ENCODE measurements around the gene OAS2.

The OAS2 gene, protein sequence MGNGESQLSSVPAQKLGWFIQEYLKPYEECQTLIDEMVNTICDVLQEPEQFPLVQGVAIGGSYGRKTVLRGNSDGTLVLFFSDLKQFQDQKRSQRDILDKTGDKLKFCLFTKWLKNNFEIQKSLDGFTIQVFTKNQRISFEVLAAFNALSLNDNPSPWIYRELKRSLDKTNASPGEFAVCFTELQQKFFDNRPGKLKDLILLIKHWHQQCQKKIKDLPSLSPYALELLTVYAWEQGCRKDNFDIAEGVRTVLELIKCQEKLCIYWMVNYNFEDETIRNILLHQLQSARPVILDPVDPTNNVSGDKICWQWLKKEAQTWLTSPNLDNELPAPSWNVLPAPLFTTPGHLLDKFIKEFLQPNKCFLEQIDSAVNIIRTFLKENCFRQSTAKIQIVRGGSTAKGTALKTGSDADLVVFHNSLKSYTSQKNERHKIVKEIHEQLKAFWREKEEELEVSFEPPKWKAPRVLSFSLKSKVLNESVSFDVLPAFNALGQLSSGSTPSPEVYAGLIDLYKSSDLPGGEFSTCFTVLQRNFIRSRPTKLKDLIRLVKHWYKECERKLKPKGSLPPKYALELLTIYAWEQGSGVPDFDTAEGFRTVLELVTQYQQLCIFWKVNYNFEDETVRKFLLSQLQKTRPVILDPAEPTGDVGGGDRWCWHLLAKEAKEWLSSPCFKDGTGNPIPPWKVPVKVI

DNA sequence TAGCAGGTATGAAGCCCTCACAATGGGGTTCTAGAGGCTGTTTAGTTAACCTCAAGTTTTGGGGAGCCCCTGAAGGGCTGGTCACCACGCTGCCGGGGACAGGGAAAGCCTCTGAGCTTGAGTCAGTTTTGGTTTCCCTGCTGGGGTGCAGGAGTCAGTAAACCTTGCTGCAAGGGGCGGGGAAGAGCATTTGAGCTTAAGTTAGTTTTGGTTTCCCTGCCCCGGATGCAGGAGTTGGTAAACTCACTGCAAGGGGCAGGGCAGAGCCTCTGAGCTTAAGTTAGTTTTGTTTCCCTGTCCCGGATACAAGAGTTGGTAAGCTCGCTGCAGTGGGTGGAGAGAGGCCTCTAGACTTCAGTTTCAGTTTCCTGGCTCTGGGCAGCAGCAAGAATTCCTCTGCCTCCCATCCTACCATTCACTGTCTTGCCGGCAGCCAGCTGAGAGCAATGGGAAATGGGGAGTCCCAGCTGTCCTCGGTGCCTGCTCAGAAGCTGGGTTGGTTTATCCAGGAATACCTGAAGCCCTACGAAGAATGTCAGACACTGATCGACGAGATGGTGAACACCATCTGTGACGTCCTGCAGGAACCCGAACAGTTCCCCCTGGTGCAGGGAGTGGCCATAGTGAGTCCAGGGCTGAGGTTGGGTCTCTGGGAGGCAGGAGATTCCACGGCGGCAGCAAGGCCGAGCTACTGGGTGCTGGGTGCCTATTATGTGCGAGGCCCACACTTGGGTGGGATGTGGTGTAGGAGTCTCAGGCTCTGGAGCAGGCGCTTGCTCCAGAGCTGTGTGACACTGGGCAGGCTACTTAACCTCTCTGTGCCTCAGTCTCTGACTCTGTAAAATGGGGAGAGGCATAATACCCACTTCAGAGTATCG is at the start of gene OAS2:
Gene OAS2, plus strand, starts transcription at position 357 of the 878 bp plus-strand sequence. Its CDS starts 90 bp downstream, at position 447.
- Histone ChIP-seq H3K9ac (ENCODE audit: low read depth, low read length) (no peak within 1 kb of the TSS), H3K4me3 (ENCODE audit: low read depth, low read length) (no peak within 1 kb of the TSS), H3K9me3 (ENCODE audit: control insufficient read depth, insufficient read depth, low read length) (no peaks in the 10 kb centered on the region), H3K36me3 (ENCODE audit: control insufficient read depth, insufficient read depth, low read length) (no peaks in the 10 kb centered on the region), H3K27me3 (ENCODE audit: control insufficient read depth, insufficient read depth, low read length) (no peaks in the 10 kb centered on the region), H3K4me1 (ENCODE audit: control insufficient read depth, insufficient read depth, low read length) (no peaks in the 10 kb centered on the region)

- H3K4me3 ChIP-seq (ENCODE audit: low read depth, low read length) = no peak overlapping the region
- no peaks in the 10 kb centered on the region for H3K9me3 ChIP-seq (ENCODE audit: control insufficient read depth, insufficient read depth, low read length)
- H3K4me1 ChIP-seq (ENCODE audit: control insufficient read depth, insufficient read depth, low read length) = peaks cover 2% of the 10 kb centered on the region
- no peaks in the 10 kb centered on the region for H3K27me3 ChIP-seq (ENCODE audit: control insufficient read depth, insufficient read depth, low read length)
- H3K9ac ChIP-seq (ENCODE audit: low read depth, low read length) = no peak overlapping the region
- H3K36me3 ChIP-seq (ENCODE audit: control insufficient read depth, insufficient read depth, low read length) = no peaks in the 10 kb centered on the region
These were observed 49.3 kb upstream of the OAS2 start for GRCh38 chr12:112928978-112929377.

GRCh38 chr12:112929715-112930114 is 48.6 kb upstream of the OAS2 start:
- H3K9me3 ChIP-seq (ENCODE audit: control insufficient read depth, insufficient read depth, low read length) = no peaks in the 10 kb centered on the region
- peaks cover 2% of the 10 kb centered on the region for H3K4me1 ChIP-seq (ENCODE audit: control insufficient read depth, insufficient read depth, low read length)
- no peak overlapping the region for H3K9ac ChIP-seq (ENCODE audit: low read depth, low read length)
- H3K27me3 ChIP-seq (ENCODE audit: control insufficient read depth, insufficient read depth, low read length) = no peaks in the 10 kb centered on the region
- H3K36me3 ChIP-seq (ENCODE audit: control insufficient read depth, insufficient read depth, low read length) = no peaks in the 10 kb centered on the region
- no peak overlapping the region for H3K4me3 ChIP-seq (ENCODE audit: low read depth, low read length)

- Histone ChIP-seq H3K4me1 (ENCODE audit: control insufficient read depth, insufficient read depth, low read length) (peaks cover 2% of the 10 kb centered on the region), H3K27me3 (ENCODE audit: control insufficient read depth, insufficient read depth, low read length) (no peaks in the 10 kb centered on the region), H3K9ac (ENCODE audit: low read depth, low read length) (no peak overlapping the region), H3K4me3 (ENCODE audit: low read depth, low read length) (no peak overlapping the region), H3K9me3 (ENCODE audit: control insufficient read depth, insufficient read depth, low read length) (no peaks in the 10 kb centered on the region), H3K36me3 (ENCODE audit: control insufficient read depth, insufficient read depth, low read length) (no peaks in the 10 kb centered on the region)
These were observed 48.0 kb upstream of the OAS2 start for GRCh38 chr12:112930350-112930749.

GRCh38 chr12:112932485-112933128 is 45.7 kb upstream of the OAS2 start:
- Histone ChIP-seq H3K27me3 (ENCODE audit: control insufficient read depth, insufficient read depth, low read length) (peaks cover 3% of the 10 kb centered on the region), H3K4me1 (ENCODE audit: control insufficient read depth, insufficient read depth, low read length) (peaks cover 2% of the 10 kb centered on the region), H3K4me3 (ENCODE audit: low read depth, low read length) (no peak overlapping the region), H3K9me3 (ENCODE audit: control insufficient read depth, insufficient read depth, low read length) (no peaks in the 10 kb centered on the region), H3K9ac (ENCODE audit: low read depth, low read length) (no peak overlapping the region), H3K36me3 (ENCODE audit: control insufficient read depth, insufficient read depth, low read length) (no peaks in the 10 kb centered on the region)

DNA sequence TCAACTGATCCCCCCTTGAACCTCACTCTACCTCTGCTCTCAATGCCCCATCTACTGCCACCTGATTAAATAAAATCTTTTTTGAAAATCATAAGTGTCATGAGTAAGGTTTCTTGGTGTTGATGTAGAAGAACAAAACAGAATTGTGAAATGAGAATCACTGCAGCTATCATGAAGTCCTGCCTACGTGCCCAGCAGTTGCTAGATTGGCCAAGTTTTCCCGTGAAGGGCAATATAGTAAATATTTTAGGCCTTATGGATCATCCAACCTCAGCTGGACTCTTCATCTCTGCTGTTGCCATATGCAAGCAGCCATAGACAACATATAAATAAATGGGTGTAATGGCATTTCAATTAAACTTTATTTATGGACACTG is 45.2 kb upstream of the OAS2 start:
- Histone ChIP-seq H3K4me1 (ENCODE audit: control insufficient read depth, insufficient read depth, low read length) (peaks cover 2% of the 10 kb centered on the region), H3K9ac (ENCODE audit: low read depth, low read length) (no peak overlapping the region), H3K4me3 (ENCODE audit: low read depth, low read length) (no peak overlapping the region), H3K9me3 (ENCODE audit: control insufficient read depth, insufficient read depth, low read length) (no peaks in the 10 kb centered on the region), H3K27me3 (ENCODE audit: control insufficient read depth, insufficient read depth, low read length) (peaks cover 7% of the 10 kb centered on the region), H3K36me3 (ENCODE audit: control insufficient read depth, insufficient read depth, low read length) (no peaks in the 10 kb centered on the region)

- no peaks in the 10 kb centered on the region for H3K9me3 ChIP-seq (ENCODE audit: control insufficient read depth, insufficient read depth, low read length)
- peaks cover 2% of the 10 kb centered on the region for H3K4me1 ChIP-seq (ENCODE audit: control insufficient read depth, insufficient read depth, low read length)
- H3K9ac ChIP-seq (ENCODE audit: low read depth, low read length) = no peak overlapping the region
- H3K4me3 ChIP-seq (ENCODE audit: low read depth, low read length) = no peak overlapping the region
- H3K36me3 ChIP-seq (ENCODE audit: control insufficient read depth, insufficient read depth, low read length) = no peaks in the 10 kb centered on the region
- peaks cover 15% of the 10 kb centered on the region for H3K27me3 ChIP-seq (ENCODE audit: control insufficient read depth, insufficient read depth, low read length)
These were observed 42.1 kb upstream of the OAS2 start for GRCh38 chr12:112936264-112936663.

- H3K4me1 ChIP-seq (ENCODE audit: control insufficient read depth, insufficient read depth, low read length) = peaks cover 2% of the 10 kb centered on the region
- no peak overlapping the region for H3K9ac ChIP-seq (ENCODE audit: low read depth, low read length)
- no peaks in the 10 kb centered on the region for H3K9me3 ChIP-seq (ENCODE audit: control insufficient read depth, insufficient read depth, low read length)
- no peaks in the 10 kb centered on the region for H3K36me3 ChIP-seq (ENCODE audit: control insufficient read depth, insufficient read depth, low read length)
- H3K27me3 ChIP-seq (ENCODE audit: control insufficient read depth, insufficient read depth, low read length) = peaks cover 15% of the 10 kb centered on the region
- no peak overlapping the region for H3K4me3 ChIP-seq (ENCODE audit: low read depth, low read length)
These were observed 41.4 kb upstream of the OAS2 start for GRCh38 chr12:112936927-112937326.

GRCh38 chr12:112937741-112938719 is 40.3 kb upstream of the OAS2 start, which contains the start of gene OAS3:
Gene OAS3, plus strand, starts transcription at chr12:112938474. Its CDS starts 57 bp downstream, at chr12:112938531.
- no peaks in the 10 kb centered on the region for H3K36me3 ChIP-seq (ENCODE audit: control insufficient read depth, insufficient read depth, low read length)
- no peaks in the 10 kb centered on the region for H3K9me3 ChIP-seq (ENCODE audit: control insufficient read depth, insufficient read depth, low read length)
- no peaks in the 10 kb centered on the region for H3K4me1 ChIP-seq (ENCODE audit: control insufficient read depth, insufficient read depth, low read length)
- H3K4me3 ChIP-seq (ENCODE audit: low read depth, low read length) = peak within 1 kb of the TSS; percentile 74
- peak within 1 kb of the TSS; percentile 74 for H3K9ac ChIP-seq (ENCODE audit: low read depth, low read length)
- H3K27me3 ChIP-seq (ENCODE audit: control insufficient read depth, insufficient read depth, low read length) = peaks cover 15% of the 10 kb centered on the region

- no peaks in the 10 kb centered on the region for H3K9me3 ChIP-seq (ENCODE audit: control insufficient read depth, insufficient read depth, low read length)
- peaks cover 15% of the 10 kb centered on the region for H3K27me3 ChIP-seq (ENCODE audit: control insufficient read depth, insufficient read depth, low read length)
- H3K4me3 ChIP-seq (ENCODE audit: low read depth, low read length) = peak overlapping the region; percentile 74
- H3K4me1 ChIP-seq (ENCODE audit: control insufficient read depth, insufficient read depth, low read length) = no peaks in the 10 kb centered on the region
- no peaks in the 10 kb centered on the region for H3K36me3 ChIP-seq (ENCODE audit: control insufficient read depth, insufficient read depth, low read length)
- peak overlapping the region; percentile 74 for H3K9ac ChIP-seq (ENCODE audit: low read depth, low read length)
These were observed 39.6 kb upstream of the OAS2 start for GRCh38 chr12:112938751-112939150.

Data from iPS-15b (cell line).